ENCODE measurements around the gene KRTAP20-2. TPM values are rescaled to one million over a fixed set of nuclear protein-coding genes. Genes with fewer than 3 reads are reported as not detected.

Gene KRTAP20-2
- polyA plus RNA-seq, 3 donors: not detected

GRCh38 chr21:30638686-30639085, 3.7 kb downstream of the KRTAP20-2 start:
- Histone ChIP-seq H4K20me1 (ENCODE audit: insufficient read depth, low read length) (no peaks in the 10 kb centered on the region), H3K4me3 (replicated peaks in 1 of 3; ENCODE audit: low read depth in 2 of 3, low read length in 3 of 3) (no peak overlapping the region), H3K4me1 (ENCODE audit: control insufficient read depth in 1 of 2, insufficient read depth in 2 of 2, low read length in 2 of 2) (no peaks in the 10 kb centered on the region), H3K9me3 (replicated peaks in 1 of 2; ENCODE audit: control insufficient read depth in 1 of 2, insufficient read depth in 1 of 2, low read length in 2 of 2) (peaks cover 9 to 13% of the 10 kb centered on the region in 2 donors), H3K36me3 (replicated peaks in 1 of 2; ENCODE audit: control insufficient read depth in 1 of 2, insufficient read depth in 2 of 2, low read length in 2 of 2) (no peaks in the 10 kb centered on the region), H3K79me2 (ENCODE audit: insufficient read depth, low read length) (no peaks in the 10 kb centered on the region), H2AFZ (ENCODE audit: insufficient read depth, low read depth, low read length, poor library complexity, severe bottlenecking) (no peak overlapping the region), H3K4me2 (replicated peaks; ENCODE audit: extremely low read depth, low read length, poor library complexity, severe bottlenecking) (no peak overlapping the region), H3K27me3 (ENCODE audit: control insufficient read depth in 2 of 2, insufficient read depth in 2 of 2, low read length in 2 of 2) (no peaks in the 10 kb centered on the region), H3K27ac (ENCODE audit: low read depth in 1 of 2, low read length in 2 of 2) (no peak overlapping the region), H3K9ac (ENCODE audit: insufficient read depth, low read length, poor library complexity, severe bottlenecking) (no peak overlapping the region)
- peaks cover 0 to 10% (median 3%) of the 10 kb centered on the region in 7 donors for H3K9me3 Mint-ChIP-seq
- H3K4me1 Mint-ChIP-seq: no peaks in the 10 kb centered on the region
- H3K27ac Mint-ChIP-seq: no peak overlapping the region
- DNase-seq: no peak
- no peaks in the 10 kb centered on the region for H3K27me3 Mint-ChIP-seq (ENCODE audit: low read depth in 3 of 3)
- no peak overlapping the region for H3K4me3 Mint-ChIP-seq
- intact Hi-C loops (cut with micrococcal nuclease): no loop called here
- WGBS (ENCODE audit: insufficient coverage): no CpG with 5 or more reads among the region's 3 CpGs
- TF ChIP-seq CTCF (IDR thresholded peaks at IDR 0.05): no peak
- no peaks in the 10 kb centered on the region for H3K36me3 Mint-ChIP-seq

DNA sequence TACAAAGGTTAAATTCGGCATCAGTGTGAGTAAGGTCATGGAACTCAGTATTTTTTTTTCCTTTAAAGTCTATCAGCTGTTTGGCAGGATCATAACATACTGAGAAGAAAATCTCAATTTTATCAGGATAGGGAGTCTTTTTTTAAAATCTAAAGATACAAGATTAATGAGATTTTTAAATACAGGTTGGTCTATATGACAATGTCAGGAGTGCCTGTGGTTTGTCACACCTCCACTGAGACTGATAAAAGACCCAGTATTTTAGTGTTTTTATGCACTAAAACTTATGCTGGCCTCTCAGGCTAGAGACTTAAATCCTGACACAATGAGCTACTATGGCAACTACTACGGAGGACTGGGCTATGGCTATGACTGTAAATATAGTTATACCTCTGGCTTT, 7.6 kb downstream of the KRTAP20-2 start, which contains the start of gene KRTAP20-3:
Gene KRTAP20-3, plus strand, starts transcription at position 301 of the 400 bp plus-strand sequence.
- no peak for DNase-seq
- no peaks in the 10 kb centered on the region for H3K36me3 Mint-ChIP-seq
- no peaks in the 10 kb centered on the region for H3K4me1 Mint-ChIP-seq
- no peak within 1 kb of the TSS for H3K27ac Mint-ChIP-seq
- Histone ChIP-seq H3K4me2 (replicated peaks; ENCODE audit: extremely low read depth, low read length, poor library complexity, severe bottlenecking) (no peak within 1 kb of the TSS), H2AFZ (ENCODE audit: insufficient read depth, low read depth, low read length, poor library complexity, severe bottlenecking) (no peak within 1 kb of the TSS), H4K20me1 (ENCODE audit: insufficient read depth, low read length) (no peaks in the 10 kb centered on the region), H3K4me1 (ENCODE audit: control insufficient read depth in 1 of 2, insufficient read depth in 2 of 2, low read length in 2 of 2) (no peaks in the 10 kb centered on the region), H3K27me3 (ENCODE audit: control insufficient read depth in 2 of 2, insufficient read depth in 2 of 2, low read length in 2 of 2) (no peaks in the 10 kb centered on the region), H3K36me3 (replicated peaks in 1 of 2; ENCODE audit: control insufficient read depth in 1 of 2, insufficient read depth in 2 of 2, low read length in 2 of 2) (no peaks in the 10 kb centered on the region), H3K79me2 (ENCODE audit: insufficient read depth, low read length) (no peaks in the 10 kb centered on the region), H3K9me3 (replicated peaks in 1 of 2; ENCODE audit: control insufficient read depth in 1 of 2, insufficient read depth in 1 of 2, low read length in 2 of 2) (peaks cover 6 to 13% of the 10 kb centered on the region in 2 donors), H3K9ac (ENCODE audit: insufficient read depth, low read length, poor library complexity, severe bottlenecking) (no peak within 1 kb of the TSS), H3K4me3 (replicated peaks in 1 of 3; ENCODE audit: low read depth in 2 of 3, low read length in 3 of 3) (no peak within 1 kb of the TSS), H3K27ac (ENCODE audit: low read depth in 1 of 2, low read length in 2 of 2) (no peak within 1 kb of the TSS)
- intact Hi-C loops (cut with micrococcal nuclease): no loop called here
- H3K4me3 Mint-ChIP-seq: no peak within 1 kb of the TSS
- H3K9me3 Mint-ChIP-seq: peaks cover 0 to 10% (median 4%) of the 10 kb centered on the region in 7 donors
- 100% methylated on average over 1 of the region's 2 CpGs for WGBS (ENCODE audit: insufficient coverage)
- TF ChIP-seq CTCF (IDR thresholded peaks at IDR 0.05): no peak
- no peaks in the 10 kb centered on the region for H3K27me3 Mint-ChIP-seq (ENCODE audit: low read depth in 3 of 3)
